Breast epithelium (tissue), 4 donors: ENCODE measurements around the gene HEATR3. TPM values are rescaled to one million over a fixed set of nuclear protein-coding genes. Genes with fewer than 3 reads are reported as not detected.

ENCODE experiments used
- DNase-seq, 2 donors: peaks; one replicate each; pipeline ENCODE4 v3.0.0-alpha.2; 2019; ENCODE audit warnings: low spot score in 2 of 2
- H3K27ac ChIP-seq, 2 donors: fragments of 200-600 bp; sonication (generic) in 1 of 2; one replicate each; pipeline ENCODE4 v1.5.1; 2016 to 2019; ENCODE audit warnings: mild to moderate bottlenecking in 1 of 2
- H3K27me3 ChIP-seq, 2 donors: fragments of 200-600 bp; sonication (generic) in 1 of 2; one replicate each; pipeline versions ENCODE4 v1.5.1 to v1.6.0; 2017 to 2019; ENCODE audit warnings: control low read depth in 1 of 2, mild to moderate bottlenecking in 1 of 2
- H3K36me3 ChIP-seq: fragments of 200-600 bp; one replicate; pipeline ENCODE4 v1.5.1; 2019
- H3K4me1 ChIP-seq, 2 donors: fragments of 200-600 bp; sonication (generic); one replicate each; pipeline ENCODE4 v1.5.1; 2016 to 2019; ENCODE audit warnings: control low read depth in 1 of 2
- H3K4me3 ChIP-seq, 3 donors: fragments of 200-600 bp; sonication (generic); 1 replicate in 2 of 3; 2 replicates in 1 of 3; pipeline ENCODE4 v1.5.1; 2016 to 2019; ENCODE audit warnings: mild to moderate bottlenecking in 3 of 3, moderate library complexity in 2 of 3
- H3K9me3 ChIP-seq, 2 donors: fragments of 200-600 bp; sonication (generic) in 1 of 2; one replicate each; pipeline ENCODE4 v1.5.1; 2016 to 2019; ENCODE audit warnings: control low read depth in 1 of 2
- POLR2A ChIP-seq: fragments of 450-650 bp; IDR thresholded peaks from one replicate; pipeline ENCODE4 v1.6.1; 2016; ENCODE audit warnings: antibody characterized with exemption, mild to moderate bottlenecking, moderate library complexity
- POLR2AphosphoS5 ChIP-seq, 3 donors: sonication (generic); formaldehyde crosslinking; IDR thresholded peaks; one replicate each; pipeline ENCODE4 v1.6.1; 2017; ENCODE audit warnings: antibody characterized with exemption in 3 of 3
- intact Hi-C: fragments of 100-400 bp; cut with DNase I; formaldehyde crosslinking; loops from one replicate; pipeline ENCODE4 v1.15.1; 2023; ENCODE audit warnings: low total_unique reads
- total RNA-seq, 3 donors: library from RNA; depleted of rRNA; stranded (reverse); fragments of >200 nt; gene quantifications; one replicate each; pipeline ENCODE4 v1.1.0, GENCODE V29; 2016
- TF ChIP-seq, protein P1 (sequence below), 3 donors: fragments of 450-650 bp; IDR thresholded peaks; one replicate each; pipeline ENCODE4 v1.5.1; 2016 to 2017; ENCODE audit warnings: antibody characterized with exemption in 3 of 3, mild to moderate bottlenecking in 3 of 3, moderate library complexity in 3 of 3

The HEATR3 gene
- total RNA-seq, 3 donors from 2014 or later, result 16.6 to 31.1 (median 18.4) TPM

DNA sequence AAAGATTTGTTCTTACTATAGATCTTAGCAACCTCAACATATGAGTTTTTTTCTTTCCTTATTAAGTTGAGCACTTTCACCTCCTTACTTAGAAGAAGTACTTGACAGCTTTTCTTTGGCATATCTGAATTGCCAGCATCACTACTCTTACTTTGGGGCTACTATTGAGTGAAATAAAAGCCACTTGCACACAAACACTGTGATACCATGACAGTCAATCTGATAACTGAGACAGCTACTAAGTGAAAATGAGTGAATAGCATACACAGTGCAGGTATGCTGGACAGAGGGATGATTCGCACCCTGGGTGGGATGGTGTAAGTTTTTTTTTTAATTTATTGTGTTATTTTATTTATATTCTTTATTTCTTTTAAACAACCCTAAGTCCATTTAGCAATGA is 73.8 kb downstream of the HEATR3 start:
- intact Hi-C loops, result no loop called here
- Histone ChIP-seq H3K27me3 (no peaks in the 10 kb centered on the region), H3K4me1 (no peaks in the 10 kb centered on the region), H3K4me3 (no peak overlapping the region), H3K36me3 (no peaks in the 10 kb centered on the region), H3K27ac (no peak overlapping the region), H3K9me3 (no peaks in the 10 kb centered on the region)
- TF ChIP-seq POLR2A, result no peak
- TF ChIP-seq, protein P1, sequence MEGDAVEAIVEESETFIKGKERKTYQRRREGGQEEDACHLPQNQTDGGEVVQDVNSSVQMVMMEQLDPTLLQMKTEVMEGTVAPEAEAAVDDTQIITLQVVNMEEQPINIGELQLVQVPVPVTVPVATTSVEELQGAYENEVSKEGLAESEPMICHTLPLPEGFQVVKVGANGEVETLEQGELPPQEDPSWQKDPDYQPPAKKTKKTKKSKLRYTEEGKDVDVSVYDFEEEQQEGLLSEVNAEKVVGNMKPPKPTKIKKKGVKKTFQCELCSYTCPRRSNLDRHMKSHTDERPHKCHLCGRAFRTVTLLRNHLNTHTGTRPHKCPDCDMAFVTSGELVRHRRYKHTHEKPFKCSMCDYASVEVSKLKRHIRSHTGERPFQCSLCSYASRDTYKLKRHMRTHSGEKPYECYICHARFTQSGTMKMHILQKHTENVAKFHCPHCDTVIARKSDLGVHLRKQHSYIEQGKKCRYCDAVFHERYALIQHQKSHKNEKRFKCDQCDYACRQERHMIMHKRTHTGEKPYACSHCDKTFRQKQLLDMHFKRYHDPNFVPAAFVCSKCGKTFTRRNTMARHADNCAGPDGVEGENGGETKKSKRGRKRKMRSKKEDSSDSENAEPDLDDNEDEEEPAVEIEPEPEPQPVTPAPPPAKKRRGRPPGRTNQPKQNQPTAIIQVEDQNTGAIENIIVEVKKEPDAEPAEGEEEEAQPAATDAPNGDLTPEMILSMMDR (IDR thresholded peaks at IDR 0.05), result no peak
- TF ChIP-seq POLR2AphosphoS5 (IDR thresholded peaks at IDR 0.05), result no peak
- no peak for DNase-seq

DNA sequence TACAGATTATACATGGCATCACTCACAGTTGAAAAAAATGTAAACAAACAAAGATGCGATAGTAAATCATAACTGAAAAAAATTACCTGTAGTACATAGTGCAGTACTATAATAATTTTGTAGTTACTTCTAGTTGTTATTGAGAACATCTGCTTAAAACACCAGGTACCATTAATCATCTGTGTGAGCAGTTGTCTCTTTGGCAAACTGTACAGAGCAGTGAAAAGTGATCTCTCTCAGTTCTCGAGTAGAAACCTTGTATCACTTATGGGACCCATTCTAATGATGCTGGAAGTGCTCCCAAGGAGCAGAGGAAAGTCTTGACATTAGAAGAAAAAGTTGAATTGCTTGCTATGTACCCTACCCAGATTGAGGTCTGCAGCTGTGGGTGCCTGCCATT is 78.4 kb downstream of the HEATR3 start:
- no peak overlapping the region for H3K27ac ChIP-seq
- H3K27me3 ChIP-seq, result no peaks in the 10 kb centered on the region
- no peaks in the 10 kb centered on the region for H3K9me3 ChIP-seq
- no peak overlapping the region for H3K4me3 ChIP-seq
- no peaks in the 10 kb centered on the region for H3K36me3 ChIP-seq
- H3K4me1 ChIP-seq, result no peaks in the 10 kb centered on the region
- no peak for DNase-seq
- intact Hi-C loops, result no loop called here
- no peak for TF ChIP-seq POLR2A
- TF ChIP-seq POLR2AphosphoS5 (IDR thresholded peaks at IDR 0.05), result no peak
- TF ChIP-seq, protein P1 (IDR thresholded peaks at IDR 0.05), result no peak

DNA sequence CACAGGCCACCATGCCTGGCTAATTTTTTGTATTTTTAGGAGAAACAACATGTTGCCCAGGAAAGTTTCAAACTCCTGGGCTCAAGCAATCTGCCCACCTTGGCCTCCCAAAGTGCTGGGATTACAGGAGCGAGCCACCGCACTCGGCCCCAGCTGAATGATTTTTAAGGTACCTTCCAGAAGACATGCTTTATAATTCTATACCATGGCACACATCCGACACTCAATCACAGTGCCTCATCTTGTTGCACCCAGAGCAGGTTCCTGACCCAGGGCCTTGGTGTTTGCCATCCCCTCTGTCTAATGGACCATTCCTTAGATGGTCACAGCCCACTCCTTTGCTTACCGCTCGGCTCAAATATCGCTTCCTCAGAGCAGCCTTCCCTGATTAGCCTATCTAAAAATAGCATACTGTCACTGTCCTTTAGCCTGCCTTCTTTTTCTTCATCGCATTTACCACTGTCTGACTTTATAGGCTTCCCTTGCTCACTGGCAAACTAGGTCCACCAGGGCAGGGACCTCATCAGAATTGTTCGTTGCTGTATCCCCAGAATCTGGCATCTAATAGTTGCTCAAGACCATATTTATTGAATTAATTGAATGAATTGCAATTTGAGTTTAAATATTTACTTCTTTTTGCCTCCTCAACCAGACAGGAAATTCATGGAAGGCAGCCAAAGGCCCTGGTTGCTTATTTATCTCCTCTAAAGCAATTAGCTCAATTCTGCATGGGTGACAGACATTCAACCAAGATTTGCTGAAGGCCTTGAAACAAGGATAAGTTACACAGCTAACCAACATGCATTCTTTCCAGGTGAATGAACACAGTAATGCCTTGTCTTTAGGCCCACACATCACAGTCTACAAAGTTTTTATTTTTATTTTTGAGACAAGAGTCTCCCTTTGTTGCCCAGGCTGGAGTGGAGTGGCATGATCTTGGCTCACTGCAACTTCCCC is 81.0 kb downstream of the HEATR3 start:
- Histone ChIP-seq H3K27ac (no peak overlapping the region), H3K9me3 (no peaks in the 10 kb centered on the region), H3K4me3 (no peak overlapping the region), H3K36me3 (no peaks in the 10 kb centered on the region), H3K27me3 (no peaks in the 10 kb centered on the region), H3K4me1 (no peaks in the 10 kb centered on the region)
- DNase-seq, result no peak
- TF ChIP-seq POLR2A, result no peak
- TF ChIP-seq, protein P1 (IDR thresholded peaks at IDR 0.05), result no peak
- TF ChIP-seq POLR2AphosphoS5 (IDR thresholded peaks at IDR 0.05), result no peak
- intact Hi-C loops, result no loop called here

DNA sequence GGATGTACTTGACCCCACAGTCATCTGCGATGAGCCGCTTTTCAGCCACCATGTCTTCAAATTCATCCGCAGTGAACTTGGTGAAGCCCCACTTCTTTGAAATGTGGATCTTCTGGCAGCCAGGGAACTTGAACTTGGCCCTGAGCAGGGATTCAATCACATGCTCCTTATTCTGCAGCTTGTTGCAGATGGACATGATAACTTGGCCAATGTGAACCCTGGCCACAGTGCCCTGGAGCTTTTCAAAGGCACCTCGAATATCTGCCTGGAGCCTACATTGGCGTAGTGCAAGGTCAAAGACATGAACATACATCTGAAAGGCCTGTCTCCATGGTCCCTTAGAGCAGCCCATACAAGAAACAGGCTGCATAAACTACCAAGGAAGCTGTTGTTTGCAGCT is 85.6 kb downstream of the HEATR3 start:
- DNase-seq, result no peak
- TF ChIP-seq POLR2AphosphoS5 (IDR thresholded peaks at IDR 0.05) (no peak), POLR2A (no peak)
- TF ChIP-seq, protein P1 (IDR thresholded peaks at IDR 0.05), result no peak
- Histone ChIP-seq H3K27me3 (no peaks in the 10 kb centered on the region), H3K4me1 (peaks cover 0 to 8% of the 10 kb centered on the region in 2 donors), H3K27ac (no peak overlapping the region), H3K36me3 (no peaks in the 10 kb centered on the region), H3K9me3 (no peaks in the 10 kb centered on the region), H3K4me3 (no peak overlapping the region)
- intact Hi-C loops, result no loop called here

DNA sequence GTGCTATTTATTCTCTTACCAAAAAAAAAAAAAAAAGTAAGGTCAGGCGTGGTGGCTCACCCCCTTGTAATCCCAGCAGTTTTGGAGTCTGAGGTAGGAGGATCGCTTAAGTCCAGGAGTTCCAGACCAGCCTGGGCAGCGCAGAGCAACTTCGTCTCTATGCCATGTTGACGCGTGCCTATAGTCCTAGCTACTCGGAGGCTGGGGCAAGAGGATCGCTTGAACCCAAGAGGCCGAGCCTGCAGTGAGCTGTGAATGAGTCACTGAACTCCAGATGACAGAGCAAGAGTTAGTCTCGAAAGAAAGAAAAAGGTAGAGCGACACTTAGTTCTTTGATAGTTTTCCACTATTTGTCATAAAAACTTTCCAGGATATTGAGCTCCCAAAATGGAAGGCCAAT is 86.0 kb downstream of the HEATR3 start:
- no peaks in the 10 kb centered on the region for H3K9me3 ChIP-seq
- peak overlapping the region in 1 of 3 donors; percentile 91 for H3K4me3 ChIP-seq
- TF ChIP-seq, protein P1 (IDR thresholded peaks at IDR 0.05), result no peak
- TF ChIP-seq POLR2A, result no peak
- TF ChIP-seq POLR2AphosphoS5 (IDR thresholded peaks at IDR 0.05), result no peak
- H3K27ac ChIP-seq, result peak overlapping the region in 1 of 2 donors; percentile 94
- H3K36me3 ChIP-seq, result no peaks in the 10 kb centered on the region
- intact Hi-C loops, result no loop called here
- H3K4me1 ChIP-seq, result peaks cover 0 to 8% of the 10 kb centered on the region in 2 donors
- H3K27me3 ChIP-seq, result no peaks in the 10 kb centered on the region
- DNase-seq, result no peak
